IPS-15b (cell line): ENCODE data around the gene GRM2.

Experiments
- H3K27me3 ChIP-seq: one replicate; pipeline ENCODE4 v1.6.1; 2013; ENCODE audit warnings: low read length; ENCODE audit not compliant: control insufficient read depth, insufficient read depth
- H3K36me3 ChIP-seq: one replicate; pipeline ENCODE4 v1.6.1; 2013; ENCODE audit warnings: low read length; ENCODE audit not compliant: control insufficient read depth, insufficient read depth
- H3K4me1 ChIP-seq: one replicate; pipeline ENCODE4 v1.6.1; 2013; ENCODE audit warnings: mild to moderate bottlenecking, low read length; ENCODE audit not compliant: control insufficient read depth, insufficient read depth
- H3K4me3 ChIP-seq: one replicate; pipeline ENCODE4 v1.5.1; 2013; ENCODE audit warnings: low read depth, low read length
- H3K9ac ChIP-seq: one replicate; pipeline ENCODE4 v1.6.1; 2013; ENCODE audit warnings: low read depth, mild to moderate bottlenecking, low read length
- H3K9me3 ChIP-seq: one replicate; pipeline ENCODE4 v1.6.1; 2013; ENCODE audit warnings: mild to moderate bottlenecking, low read length; ENCODE audit not compliant: control insufficient read depth, insufficient read depth

Gene GRM2

DNA sequence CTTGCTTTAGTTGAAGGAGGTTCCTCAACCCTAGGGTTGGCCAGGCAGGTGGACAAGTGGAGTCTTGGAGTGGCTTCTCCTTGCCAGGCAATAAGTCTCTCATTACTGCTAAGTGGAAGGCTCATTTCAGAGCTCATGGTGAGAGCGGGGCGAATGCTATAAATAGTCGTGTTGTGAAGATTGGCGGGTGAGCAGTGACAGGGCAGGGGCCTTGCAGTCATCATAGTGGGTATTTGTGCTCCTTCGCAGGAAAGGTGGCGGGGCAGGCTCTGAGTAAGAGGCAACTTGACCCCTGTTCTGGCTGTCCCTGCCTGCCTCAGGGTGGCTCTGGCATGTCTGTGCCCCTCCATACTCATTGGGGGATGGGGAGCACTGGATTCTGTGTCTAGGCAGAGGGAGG lies 8.7 kb upstream of the GRM2 start:
- Histone ChIP-seq H3K27me3 (no peaks in the 10 kb centered on the region), H3K4me1 (peaks cover 5% of the 10 kb centered on the region), H3K4me3 (no peak overlapping the region), H3K36me3 (peaks cover 10% of the 10 kb centered on the region), H3K9me3 (no peaks in the 10 kb centered on the region), H3K9ac (no peak overlapping the region)

- H3K9me3 ChIP-seq = no peaks in the 10 kb centered on the region
- peaks cover 3% of the 10 kb centered on the region for H3K27me3 ChIP-seq
- peaks cover 10% of the 10 kb centered on the region for H3K36me3 ChIP-seq
- H3K4me3 ChIP-seq = no peak overlapping the region
- no peak overlapping the region for H3K9ac ChIP-seq
- H3K4me1 ChIP-seq = peaks cover 13% of the 10 kb centered on the region
These were observed 6.5 kb upstream of the GRM2 start for GRCh38 chr3:51700403-51700802.

DNA sequence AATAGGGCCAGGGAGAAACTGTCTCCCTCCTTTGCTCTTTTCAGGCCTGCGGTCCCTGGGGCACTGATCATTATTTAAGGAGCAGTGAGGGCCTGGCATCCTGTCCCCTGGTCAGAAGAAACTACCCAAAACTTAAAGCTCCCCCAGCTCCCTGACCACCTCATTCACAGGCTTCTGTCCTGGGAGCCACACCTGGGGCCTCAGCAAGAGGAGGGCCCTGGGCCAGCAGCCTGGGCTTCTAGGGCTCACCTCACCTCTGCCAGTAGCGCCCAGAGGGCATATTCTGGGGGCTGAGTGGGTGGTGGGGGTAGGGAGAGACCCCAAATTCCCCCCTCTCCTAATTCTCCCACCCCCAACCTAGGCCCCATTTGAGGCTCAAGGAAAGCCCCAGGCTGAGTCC lies 4.7 kb upstream of the GRM2 start:
- Histone ChIP-seq H3K4me1 (peaks cover 16% of the 10 kb centered on the region), H3K9me3 (no peaks in the 10 kb centered on the region), H3K4me3 (no peak overlapping the region), H3K36me3 (peaks cover 10% of the 10 kb centered on the region), H3K9ac (no peak overlapping the region), H3K27me3 (peaks cover 4% of the 10 kb centered on the region)

DNA sequence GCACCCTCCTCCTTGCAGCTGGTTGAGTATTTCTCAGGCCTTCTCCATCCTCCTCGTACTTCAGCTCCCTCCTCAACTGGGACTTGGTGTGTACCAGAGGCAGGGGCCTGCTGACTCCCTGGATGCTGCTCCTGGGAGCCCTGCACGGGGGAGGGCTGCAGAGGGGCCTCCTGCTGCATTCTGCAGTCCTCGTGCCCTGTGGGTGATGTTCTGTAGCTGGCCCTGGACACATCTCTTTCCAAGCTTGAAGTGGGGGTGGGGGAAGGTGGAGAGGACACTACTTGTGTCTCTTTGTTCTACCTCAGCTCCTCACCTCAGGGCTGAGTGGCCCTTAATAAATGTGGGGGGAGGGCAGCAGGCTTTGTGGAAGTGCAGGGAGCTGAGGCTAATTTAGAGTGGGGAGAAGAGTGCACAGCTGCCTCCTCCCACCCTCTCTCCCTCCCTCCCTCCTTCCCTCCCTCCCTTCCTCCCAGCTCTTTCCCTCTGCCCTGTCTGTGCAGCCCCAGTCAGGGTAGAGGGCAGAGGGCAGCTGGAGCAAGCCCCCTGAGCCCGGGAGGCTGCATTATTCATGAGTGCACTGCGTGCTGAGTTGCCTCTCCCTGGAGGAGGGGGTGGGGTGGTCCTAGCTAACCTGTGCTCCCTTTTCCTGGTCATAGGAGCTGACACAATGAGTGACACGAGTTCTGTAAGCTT lies 3.7 kb upstream of the GRM2 start:
- Histone ChIP-seq H3K4me1 (peaks cover 19% of the 10 kb centered on the region), H3K9ac (no peak overlapping the region), H3K4me3 (no peak overlapping the region), H3K27me3 (peaks cover 14% of the 10 kb centered on the region), H3K36me3 (peaks cover 6% of the 10 kb centered on the region), H3K9me3 (no peaks in the 10 kb centered on the region)

GRCh38 chr3:51703761-51704510 lies 2.9 kb upstream of the GRM2 start:
- H3K27me3 ChIP-seq = peaks cover 21% of the 10 kb centered on the region
- no peaks in the 10 kb centered on the region for H3K9me3 ChIP-seq
- peaks cover 19% of the 10 kb centered on the region for H3K4me1 ChIP-seq
- no peak overlapping the region for H3K4me3 ChIP-seq
- H3K9ac ChIP-seq = no peak overlapping the region
- peaks cover 5% of the 10 kb centered on the region for H3K36me3 ChIP-seq

DNA sequence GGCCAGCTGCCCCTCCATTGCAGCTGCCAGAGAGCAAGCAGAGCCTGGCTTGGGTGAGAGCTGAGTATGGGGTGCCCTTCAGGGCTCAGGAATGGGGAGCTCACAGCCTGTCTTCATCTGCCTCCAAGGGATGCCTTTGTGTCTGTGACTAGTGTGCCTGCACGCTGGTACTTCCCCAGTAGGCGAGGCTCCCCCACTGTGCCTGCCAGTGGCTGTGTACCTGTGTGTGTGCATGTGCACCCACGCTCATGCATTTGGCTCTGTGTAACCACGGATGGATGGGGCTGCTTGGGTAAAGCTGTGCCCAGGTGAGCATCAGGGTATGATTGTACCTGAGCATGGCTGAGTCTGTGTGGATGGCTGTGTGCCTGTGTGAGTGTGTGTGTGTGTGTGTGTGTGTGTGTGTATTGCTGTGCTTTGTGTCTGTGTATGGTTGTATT lies 2.3 kb upstream of the GRM2 start:
- no peaks in the 10 kb centered on the region for H3K9me3 ChIP-seq
- H3K27me3 ChIP-seq = peaks cover 24% of the 10 kb centered on the region
- H3K36me3 ChIP-seq = peaks cover 5% of the 10 kb centered on the region
- H3K9ac ChIP-seq = no peak overlapping the region
- H3K4me1 ChIP-seq = peaks cover 19% of the 10 kb centered on the region
- H3K4me3 ChIP-seq = no peak overlapping the region

GRCh38 chr3:51705276-51706020 lies 1.4 kb upstream of the GRM2 start:
- Histone ChIP-seq H3K36me3 (no peaks in the 10 kb centered on the region), H3K4me1 (peaks cover 19% of the 10 kb centered on the region), H3K9ac (no peak overlapping the region), H3K27me3 (peaks cover 24% of the 10 kb centered on the region), H3K4me3 (no peak overlapping the region), H3K9me3 (no peaks in the 10 kb centered on the region)

DNA sequence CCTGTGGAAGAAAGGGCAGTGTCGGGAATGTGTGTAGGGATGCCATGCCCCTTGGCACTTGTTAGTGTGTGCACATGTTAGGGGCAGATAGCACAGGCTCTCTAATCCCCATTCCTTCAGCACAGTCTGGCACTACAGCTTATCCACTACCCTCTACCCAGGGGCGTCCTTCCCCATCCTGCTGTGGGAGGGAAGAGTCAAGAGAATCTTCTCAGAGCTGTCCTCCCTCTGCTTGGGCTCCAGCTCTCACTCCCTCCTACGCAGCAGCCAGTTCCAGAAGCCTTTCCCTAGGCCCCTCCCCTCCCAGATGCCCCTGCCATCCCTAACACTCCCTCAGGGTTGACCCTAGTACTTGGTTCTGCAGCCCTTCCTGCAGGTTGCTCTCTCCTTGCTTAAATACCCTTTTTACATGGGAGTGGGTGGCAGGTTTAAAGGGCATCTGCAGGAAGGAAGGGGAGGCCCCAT lies 815 bp upstream of the GRM2 start:
- no peak overlapping the region for H3K9ac ChIP-seq
- peaks cover 24% of the 10 kb centered on the region for H3K27me3 ChIP-seq
- H3K4me3 ChIP-seq = no peak overlapping the region
- H3K36me3 ChIP-seq = no peaks in the 10 kb centered on the region
- peaks cover 19% of the 10 kb centered on the region for H3K4me1 ChIP-seq
- H3K9me3 ChIP-seq = no peaks in the 10 kb centered on the region

DNA sequence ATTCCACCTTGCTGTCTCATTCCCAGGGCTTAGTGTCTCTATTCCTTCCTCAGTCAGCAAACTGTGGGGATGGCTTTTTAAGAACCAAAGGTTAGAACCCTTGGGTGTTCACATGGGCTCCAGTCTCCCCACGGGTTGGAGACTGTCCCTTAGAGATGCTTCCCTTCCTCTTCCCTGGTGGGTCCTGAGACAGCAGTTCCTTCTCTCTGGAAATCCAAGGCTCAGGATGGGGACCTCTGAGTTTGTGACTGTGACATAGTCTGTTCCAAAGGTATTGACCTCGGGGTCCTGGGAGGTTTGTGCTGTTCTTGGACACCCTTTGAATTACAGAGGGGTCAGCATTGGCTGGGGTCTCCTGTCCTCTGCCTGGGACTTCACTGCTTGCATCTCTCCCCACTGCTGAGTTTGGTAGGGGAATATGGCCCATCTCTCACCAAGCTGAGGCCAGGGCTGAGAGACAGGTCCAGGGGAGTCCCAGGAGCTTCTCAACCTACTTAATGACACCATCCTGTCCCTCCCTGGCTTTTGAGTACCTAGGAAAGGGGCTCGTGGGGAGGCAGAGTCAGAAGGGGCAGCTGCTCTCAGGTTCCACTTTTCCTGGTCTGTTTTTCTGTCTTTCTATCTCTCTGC lies 1.5 kb downstream of the GRM2 start:
- H3K4me3 ChIP-seq = no peak overlapping the region
- peaks cover 24% of the 10 kb centered on the region for H3K27me3 ChIP-seq
- no peaks in the 10 kb centered on the region for H3K36me3 ChIP-seq
- peaks cover 13% of the 10 kb centered on the region for H3K4me1 ChIP-seq
- H3K9me3 ChIP-seq = no peaks in the 10 kb centered on the region
- no peak overlapping the region for H3K9ac ChIP-seq

DNA sequence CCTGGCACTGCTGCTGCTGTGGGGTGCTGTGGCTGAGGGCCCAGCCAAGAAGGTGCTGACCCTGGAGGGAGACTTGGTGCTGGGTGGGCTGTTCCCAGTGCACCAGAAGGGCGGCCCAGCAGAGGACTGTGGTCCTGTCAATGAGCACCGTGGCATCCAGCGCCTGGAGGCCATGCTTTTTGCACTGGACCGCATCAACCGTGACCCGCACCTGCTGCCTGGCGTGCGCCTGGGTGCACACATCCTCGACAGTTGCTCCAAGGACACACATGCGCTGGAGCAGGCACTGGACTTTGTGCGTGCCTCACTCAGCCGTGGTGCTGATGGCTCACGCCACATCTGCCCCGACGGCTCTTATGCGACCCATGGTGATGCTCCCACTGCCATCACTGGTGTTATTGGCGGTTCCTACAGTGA lies 2.1 kb downstream of the GRM2 start:
- peaks cover 24% of the 10 kb centered on the region for H3K27me3 ChIP-seq
- H3K36me3 ChIP-seq = no peaks in the 10 kb centered on the region
- H3K4me3 ChIP-seq = no peak overlapping the region
- no peak overlapping the region for H3K9ac ChIP-seq
- peaks cover 8% of the 10 kb centered on the region for H3K4me1 ChIP-seq
- no peaks in the 10 kb centered on the region for H3K9me3 ChIP-seq

DNA sequence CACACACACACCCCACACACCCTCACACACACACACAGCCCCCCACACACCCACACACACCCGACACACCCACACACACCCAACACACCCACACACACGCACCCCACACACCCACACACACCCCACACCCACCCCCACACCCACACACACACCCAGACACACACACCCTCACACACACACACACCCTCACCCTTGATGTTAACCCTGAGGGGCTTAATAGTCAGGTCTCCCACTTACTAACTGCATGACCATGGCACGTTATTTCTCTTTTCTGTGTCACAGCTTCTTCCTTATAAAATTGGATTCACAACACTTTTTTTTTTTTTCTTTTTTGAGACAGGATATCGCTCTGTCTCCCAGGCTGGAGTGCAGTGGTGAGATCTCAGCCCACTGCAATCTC lies 2.8 kb downstream of the GRM2 start:
- Histone ChIP-seq H3K9me3 (no peaks in the 10 kb centered on the region), H3K4me3 (no peak overlapping the region), H3K36me3 (no peaks in the 10 kb centered on the region), H3K9ac (no peak overlapping the region), H3K4me1 (peaks cover 6% of the 10 kb centered on the region), H3K27me3 (peaks cover 24% of the 10 kb centered on the region)
